Measurements from ENCODE around the gene AGAP3. TPM values are rescaled to one million over a fixed set of nuclear protein-coding genes. Genes with fewer than 3 reads are reported as not detected.

The AGAP3 gene
- polyA plus RNA-seq, 3 donors = 6.4 to 133 (median 6.8) TPM

GRCh38 chr7:151131592-151132293 lies 45.5 kb downstream of the AGAP3 start:
- intact Hi-C loops (cut with micrococcal nuclease) = no loop called here
- no peaks in the 10 kb centered on the region for H3K9me3 ChIP-seq (replicated peaks in 1 of 2; ENCODE audit: control insufficient read depth in 1 of 2, insufficient read depth in 1 of 2, low read length in 2 of 2)
- peaks cover 68 to 77% of the 10 kb centered on the region in 2 donors for H3K36me3 Mint-ChIP-seq
- TF ChIP-seq CTCF (IDR thresholded peaks at IDR 0.05) = no peak
- no peaks in the 10 kb centered on the region for H3K9me3 Mint-ChIP-seq
- no peak overlapping the region for H3K9ac ChIP-seq (ENCODE audit: insufficient read depth, low read length, poor library complexity, severe bottlenecking)
- no peak overlapping the region for H3K27ac Mint-ChIP-seq
- H3K4me1 Mint-ChIP-seq = no peaks in the 10 kb centered on the region
- H3K4me3 Mint-ChIP-seq = no peak overlapping the region
- H3K4me2 ChIP-seq (replicated peaks; ENCODE audit: extremely low read depth, low read length, poor library complexity, severe bottlenecking) = no peak overlapping the region
- peaks cover 33% of the 10 kb centered on the region for H4K20me1 ChIP-seq (ENCODE audit: insufficient read depth, low read length)
- no peak for DNase-seq
- H2AFZ ChIP-seq (ENCODE audit: insufficient read depth, low read depth, low read length, poor library complexity, severe bottlenecking) = no peak overlapping the region
- no peaks in the 10 kb centered on the region for H3K27me3 ChIP-seq (ENCODE audit: control insufficient read depth in 2 of 2, insufficient read depth in 2 of 2, low read length in 2 of 2)
- 99% methylated on average over 19 of the region's 19 CpGs for WGBS (ENCODE audit: insufficient coverage)
- H3K4me3 ChIP-seq (replicated peaks in 1 of 3; ENCODE audit: low read depth in 2 of 3, low read length in 3 of 3) = no peak overlapping the region
- H3K27me3 Mint-ChIP-seq (ENCODE audit: low read depth in 3 of 3) = peaks cover 0 to 2% (median 0%) of the 10 kb centered on the region in 3 donors
- no peaks in the 10 kb centered on the region for H3K4me1 ChIP-seq (ENCODE audit: control insufficient read depth in 1 of 2, insufficient read depth in 2 of 2, low read length in 2 of 2)
- peaks cover 51 to 96% of the 10 kb centered on the region in 2 donors for H3K36me3 ChIP-seq (replicated peaks in 1 of 2; ENCODE audit: control insufficient read depth in 1 of 2, insufficient read depth in 2 of 2, low read length in 2 of 2)
- no peak overlapping the region for H3K27ac ChIP-seq (ENCODE audit: low read depth in 1 of 2, low read length in 2 of 2)
- H3K79me2 ChIP-seq (ENCODE audit: insufficient read depth, low read length) = no peaks in the 10 kb centered on the region

- Histone ChIP-seq H3K4me2 (replicated peaks; ENCODE audit: extremely low read depth, low read length, poor library complexity, severe bottlenecking) (no peak overlapping the region), H2AFZ (ENCODE audit: insufficient read depth, low read depth, low read length, poor library complexity, severe bottlenecking) (no peak overlapping the region), H3K36me3 (replicated peaks in 1 of 2; ENCODE audit: control insufficient read depth in 1 of 2, insufficient read depth in 2 of 2, low read length in 2 of 2) (peaks cover 51 to 95% of the 10 kb centered on the region in 2 donors), H3K9ac (ENCODE audit: insufficient read depth, low read length, poor library complexity, severe bottlenecking) (no peak overlapping the region), H3K4me3 (replicated peaks in 1 of 3; ENCODE audit: low read depth in 2 of 3, low read length in 3 of 3) (no peak overlapping the region), H4K20me1 (ENCODE audit: insufficient read depth, low read length) (peaks cover 24% of the 10 kb centered on the region), H3K9me3 (replicated peaks in 1 of 2; ENCODE audit: control insufficient read depth in 1 of 2, insufficient read depth in 1 of 2, low read length in 2 of 2) (no peaks in the 10 kb centered on the region), H3K27me3 (ENCODE audit: control insufficient read depth in 2 of 2, insufficient read depth in 2 of 2, low read length in 2 of 2) (no peaks in the 10 kb centered on the region), H3K4me1 (ENCODE audit: control insufficient read depth in 1 of 2, insufficient read depth in 2 of 2, low read length in 2 of 2) (no peaks in the 10 kb centered on the region), H3K27ac (ENCODE audit: low read depth in 1 of 2, low read length in 2 of 2) (no peak overlapping the region), H3K79me2 (ENCODE audit: insufficient read depth, low read length) (no peaks in the 10 kb centered on the region)
- no peak for DNase-seq
- H3K36me3 Mint-ChIP-seq = peaks cover 64 to 72% of the 10 kb centered on the region in 2 donors
- H3K27ac Mint-ChIP-seq = no peak overlapping the region
- H3K4me3 Mint-ChIP-seq = no peak overlapping the region
- peaks cover 0 to 2% (median 2%) of the 10 kb centered on the region in 3 donors for H3K27me3 Mint-ChIP-seq (ENCODE audit: low read depth in 3 of 3)
- 98% methylated on average over 19 of the region's 21 CpGs for WGBS (ENCODE audit: insufficient coverage)
- TF ChIP-seq CTCF (IDR thresholded peaks at IDR 0.05) = no peak
- no peaks in the 10 kb centered on the region for H3K9me3 Mint-ChIP-seq
- intact Hi-C loops (cut with micrococcal nuclease) = no loop called here
- no peaks in the 10 kb centered on the region for H3K4me1 Mint-ChIP-seq
Measured at GRCh38 chr7:151132461-151133205, 46.4 kb downstream of the AGAP3 start.

All from CD14-positive monocyte (primary cell).